SK-N-SH (cell line): ENCODE data around the gene SNX9. TPM values are rescaled to one million over a fixed set of nuclear protein-coding genes. Genes with fewer than 3 reads are reported as not detected.
"Not testable (repeated sequence)": the region's sequence is repeated elsewhere in the genome, so short reads cannot be mapped to it uniquely, and the experiment has no call there.

Experiments
- CTCF ChIA-PET: fragments of 300-600, 350-600 bp; formaldehyde crosslinking; extraction: SDS; loops from one replicate; lab custom pipeline; 2021; lab: Yijun Ruan, JAX
- POLR2A ChIA-PET: fragments of 350-600 bp; sonication (Branson Sonifier 250); formaldehyde crosslinking; extraction: SDS; loops from one replicate; lab custom pipeline; 2020; ENCODE audit warnings: antibody characterized with exemption, inconsistent platforms; lab: Yijun Ruan, JAX
- DNase-seq: peaks from one replicate; pipeline ENCODE4 v3.0.0; 2012
- H2AFZ ChIP-seq: fragments of 200-600 bp; sonication (generic); 2 replicates; pipeline ENCODE4 v1.8.1; 2016; ENCODE audit warnings: antibody characterized with exemption, mild to moderate bottlenecking, low read depth
- H3F3A ChIP-seq: fragments of 200-600 bp; sonication (generic); replicated peaks from 2 replicates; pipeline ENCODE3; 2016; ENCODE audit warnings: antibody characterized with exemption, mild to moderate bottlenecking; ENCODE audit not compliant: insufficient read depth
- H3K27ac ChIP-seq, 2 experiments: fragments of 200-500 bp in 1 of 2; fragments of 200-600 bp in 1 of 2; sonication (Bioruptor generic) in 1 of 2; sonication (generic), shearing (Covaris generic) in 1 of 2; 2 replicates each; pipeline versions ENCODE4 v1.5.1 to v1.6.1; 2014 to 2016; ENCODE audit warnings: low read depth in 2 of 2, inconsistent platforms in 1 of 2, low read length in 1 of 2, mild to moderate bottlenecking in 1 of 2, mixed read lengths in 1 of 2
- H3K27me3 ChIP-seq: fragments of 200-600 bp; sonication (generic), shearing (Covaris generic); 2 replicates; pipeline ENCODE4 v1.6.1; 2016; ENCODE audit warnings: mixed run types; ENCODE audit not compliant: insufficient read depth
- H3K36me3 ChIP-seq, 2 experiments: fragments of 200-500 bp in 1 of 2; fragments of 200-600 bp in 1 of 2; sonication (Bioruptor generic) in 1 of 2; sonication (generic) in 1 of 2; replicated peaks in 1 of 2; 2 replicates each; pipeline versions ENCODE3 to v1.5.1; 2014 to 2016; ENCODE audit warnings: low read length in 1 of 2, mild to moderate bottlenecking in 1 of 2; ENCODE audit not compliant: insufficient read depth in 2 of 2, control insufficient read depth in 1 of 2
- H3K4me1 ChIP-seq, 2 experiments: fragments of 200-500 bp in 1 of 2; fragments of 200-600 bp in 1 of 2; sonication (Bioruptor generic) in 1 of 2; sonication (generic), shearing (Covaris generic) in 1 of 2; 2 replicates each; pipeline versions ENCODE4 v1.5.1 to v1.6.1; 2014 to 2016; ENCODE audit warnings: low read depth in 1 of 2, low read length in 1 of 2, mixed run types in 1 of 2; ENCODE audit not compliant: insufficient read depth in 2 of 2, control insufficient read depth in 1 of 2
- H3K4me2 ChIP-seq: fragments of 200-600 bp; sonication (generic), shearing (Covaris generic); 2 replicates; pipeline ENCODE4 v1.6.1; 2017; ENCODE audit warnings: mixed run types
- H3K4me3 ChIP-seq, 2 experiments: fragments of 200-500 bp in 1 of 2; fragments of 200-600 bp in 1 of 2; sonication (Bioruptor generic) in 1 of 2; sonication (generic), shearing (Covaris generic) in 1 of 2; 2 replicates each; pipeline versions ENCODE4 v1.5.1 to v1.8.1; 2014 to 2016; ENCODE audit warnings: low read depth in 2 of 2, inconsistent platforms in 1 of 2, low read length in 1 of 2, mild to moderate bottlenecking in 1 of 2, mixed read lengths in 1 of 2, moderate library complexity in 1 of 2
- H3K79me2 ChIP-seq: fragments of 200-600 bp; sonication (generic); 2 replicates; pipeline ENCODE4 v1.8.1; 2017; ENCODE audit warnings: mild to moderate bottlenecking; ENCODE audit not compliant: insufficient read depth
- H3K9ac ChIP-seq: fragments of 200-600 bp; sonication (generic); 2 replicates; pipeline ENCODE4 v1.6.1; 2017; ENCODE audit warnings: mixed run types
- H3K9me2 ChIP-seq: fragments of 200-600 bp; sonication (generic); 2 replicates; pipeline ENCODE4 v1.6.1; 2017; ENCODE audit warnings: mixed run types
- H3K9me3 ChIP-seq: fragments of 200-600 bp; sonication (generic); 2 replicates; pipeline ENCODE4 v1.6.1; 2017; ENCODE audit warnings: mixed run types, mild to moderate bottlenecking, moderate library complexity
- H4K20me1 ChIP-seq: fragments of 200-600 bp; sonication (generic); 2 replicates; pipeline ENCODE4 v1.6.1; 2017; ENCODE audit warnings: mild to moderate bottlenecking, mixed run types; ENCODE audit not compliant: insufficient read depth
- CTCF ChIP-seq: fragments of 200-600 bp; sonication (generic); IDR thresholded peaks from 2 replicates; pipeline ENCODE4 v1.6.1; 2017; ENCODE audit warnings: antibody characterized with exemption, mild to moderate bottlenecking, moderate library complexity
- ELF1 ChIP-seq: IDR thresholded peaks from 2 replicates; pipeline ENCODE4 v1.4.0; 2012
- EZH2phosphoT487 ChIP-seq: fragments of 200-600 bp; sonication (generic); IDR thresholded peaks from 2 replicates; pipeline ENCODE4 v1.6.1; 2017; ENCODE audit warnings: low read depth, mixed run types, mild to moderate bottlenecking, antibody characterized with exemption, moderate library complexity, borderline replicate concordance
- FOXM1 ChIP-seq: IDR thresholded peaks from 2 replicates; pipeline ENCODE4 v1.4.0; 2012; ENCODE audit warnings: low read depth, mild to moderate bottlenecking
- GABPA ChIP-seq: IDR thresholded peaks from 2 replicates; pipeline ENCODE4 v1.4.0; 2012; ENCODE audit warnings: low read depth, mild to moderate bottlenecking
- GATA2 ChIP-seq: sonication (generic); formaldehyde crosslinking; IDR thresholded peaks from 2 replicates; pipeline ENCODE4 v1.5.0; 2020; ENCODE audit warnings: mild to moderate bottlenecking, missing genetic modification reagents
- MAX ChIP-seq: IDR thresholded peaks from 2 replicates; pipeline ENCODE4 v1.4.0; 2012; ENCODE audit warnings: low read depth
- NRF1 ChIP-seq: IDR thresholded peaks from 2 replicates; pipeline ENCODE4 v1.6.1; 2012; ENCODE audit warnings: low read depth, mild to moderate bottlenecking, low read length
- PBX3 ChIP-seq: IDR thresholded peaks from 2 replicates; pipeline ENCODE4; 2012
- POLR2AphosphoS5 ChIP-seq: IDR thresholded peaks from 2 replicates; pipeline ENCODE4 v1.6.1; 2012; ENCODE audit warnings: low read depth, low read length
- RXRA ChIP-seq: IDR thresholded peaks from 2 replicates; pipeline ENCODE4 v1.4.0; 2012; ENCODE audit warnings: low read depth, mild to moderate bottlenecking, borderline replicate concordance
- SMC3 ChIP-seq: IDR thresholded peaks from 2 replicates; pipeline ENCODE4 v1.6.1; 2012; ENCODE audit warnings: low read depth, low read length, improper control_type of control experiment
- TAF1 ChIP-seq: IDR thresholded peaks from 2 replicates; pipeline ENCODE4 v1.6.1; 2012; ENCODE audit warnings: low read depth, mild to moderate bottlenecking, low read length, moderate library complexity, borderline replicate concordance
- TEAD4 ChIP-seq: IDR thresholded peaks from 2 replicates; pipeline ENCODE4 v1.4.0; 2012; ENCODE audit warnings: mild to moderate bottlenecking, borderline replicate concordance; ENCODE audit not compliant: insufficient read depth
- USF2 ChIP-seq: fragments of 150-350 bp; IDR thresholded peaks from 2 replicates; pipeline ENCODE4 v1.6.1; 2017; ENCODE audit warnings: antibody characterized with exemption, low read length, low read depth, borderline replicate concordance
- YY1 ChIP-seq: IDR thresholded peaks from 2 replicates; pipeline ENCODE4 v1.4.0; 2012; ENCODE audit warnings: low read depth, mild to moderate bottlenecking
- WGBS: methylation state at CpG from one replicate; pipeline ENCODE4 v1.1.6; 2017; ENCODE audit warnings: low lambda C conversion rate; 5-methylcytosine and 5-hydroxymethylcytosine counted together
- polyA plus RNA-seq, 3 experiments: library from polyadenylated mRNA; depleted of rRNA; stranded (reverse); fragments of >200 nt; gene quantifications; 2 replicates each; pipeline ENCODE4 v1.2.3, GENCODE V29; 2012

The SNX9 gene
- polyA plus RNA-seq, 1 of the 3 experiments (the other 2 are of a cell fraction): 31.6 TPM

GRCh38 chr6:157792671-157793070 is 30.4 kb upstream of the SNX9 start:
- Histone ChIP-seq H3K4me2 (no peak overlapping the region), H3F3A (no peaks in the 10 kb centered on the region), H3K4me1 (no peaks in the 10 kb centered on the region), H3K9me3 (no peaks in the 10 kb centered on the region), H2AFZ (no peak overlapping the region), H3K36me3 (no peaks in the 10 kb centered on the region), H3K79me2 (no peaks in the 10 kb centered on the region), H4K20me1 (no peaks in the 10 kb centered on the region), H3K4me3 (no peak overlapping the region), H3K9ac (no peak overlapping the region), H3K9me2 (no peaks in the 10 kb centered on the region), H3K27me3 (no peaks in the 10 kb centered on the region), H3K27ac (no peak overlapping the region)
- 93% methylated on average over 2 of the region's 2 CpGs for WGBS
- ChIA-PET POLR2A (no interaction called here), CTCF (interaction anchor here (1.5 to 2.3 kb wide), 2 partner anchors 11 to 36 kb away, joined by 3 to 9 read pairs; no protein-coding TSS in a partner anchor)
- DNase-seq: no peak
- no peak for TF ChIP-seq TEAD4
- no peak for TF ChIP-seq POLR2AphosphoS5
- no peak for TF ChIP-seq ELF1
- TF ChIP-seq GATA2 (CRISPR knock-in tag): no peak
- no peak for TF ChIP-seq EZH2phosphoT487
- no peak for TF ChIP-seq TAF1
- TF ChIP-seq NRF1: no peak
- no peak for TF ChIP-seq CTCF
- TF ChIP-seq MAX: no peak
- TF ChIP-seq PBX3: no peak
- TF ChIP-seq SMC3: no peak
- TF ChIP-seq YY1: no peak
- no peak for TF ChIP-seq RXRA
- TF ChIP-seq USF2: no peak
- no peak for TF ChIP-seq FOXM1
- no peak for TF ChIP-seq GABPA

GRCh38 chr6:157794012-157794411 is 29.0 kb upstream of the SNX9 start:
- H3F3A ChIP-seq, H3K9ac ChIP-seq, H3K79me2 ChIP-seq, DNase-seq, H3K9me2 ChIP-seq, H3K27ac ChIP-seq, H3K4me2 ChIP-seq, POLR2A ChIA-PET, H3K4me1 ChIP-seq, H4K20me1 ChIP-seq, H3K36me3 ChIP-seq, H3K4me3 ChIP-seq, H2AFZ ChIP-seq, H3K9me3 ChIP-seq, H3K27me3 ChIP-seq: not testable (repeated sequence)
- WGBS: 75% methylated on average over 5 of the region's 5 CpGs
- CTCF ChIA-PET: interaction anchor here (2.3 kb wide), 1 partner anchor 37 kb away, joined by 9 read pairs; no protein-coding TSS in a partner anchor
